PFSK-1 (cell line): ENCODE results near the gene ACOXL.

Experiments
- FOXP2 ChIP-seq: optimal IDR thresholded peaks from 2 replicates; pipeline ENCODE3; 2011; ENCODE audit warnings: borderline replicate concordance, control low read depth, inconsistent platforms; ENCODE audit not compliant: insufficient read depth; ENCODE audit errors: extremely low read length, extremely low read depth
- POLR2AphosphoS5 ChIP-seq: IDR thresholded peaks from 2 replicates; pipeline ENCODE4 v1.6.1; 2012; ENCODE audit warnings: low read depth, mild to moderate bottlenecking, control low read depth, low read length, moderate library complexity
- REST ChIP-seq, 2 experiments: IDR thresholded peaks; 2 replicates each; pipeline versions ENCODE4 v1.6.1 to v1.8.0; 2011 to 2012; ENCODE audit warnings: low read depth in 2 of 2, low read length in 2 of 2, control low read depth in 1 of 2, inconsistent platforms in 1 of 2, mild to moderate bottlenecking in 1 of 2, moderate library complexity in 1 of 2; ENCODE audit not compliant: insufficient read depth in 1 of 2
- SIN3A ChIP-seq: IDR thresholded peaks from 2 replicates; pipeline ENCODE4 v1.6.1; 2012; ENCODE audit warnings: mild to moderate bottlenecking, low read length, moderate library complexity, borderline replicate concordance; ENCODE audit not compliant: insufficient read depth
- TAF1 ChIP-seq: IDR thresholded peaks from 2 replicates; pipeline ENCODE4 v1.6.1; 2012; ENCODE audit warnings: low read length, control low read depth, borderline replicate concordance; ENCODE audit not compliant: insufficient read depth

ACOXL gene

GRCh38 chr2:110877031-110877827 lies 144.9 kb downstream of the ACOXL start:
- TF ChIP-seq REST (IDR thresholded peaks at IDR 0.05; ENCODE audit: insufficient read depth in 1 of 2, low read depth in 2 of 2, low read length in 2 of 2) (no peak), FOXP2 (no peak), POLR2AphosphoS5 (no peak), TAF1 (no peak), SIN3A (no peak)

GRCh38 chr2:110878150-110878549 lies 145.8 kb downstream of the ACOXL start:
- no peak for TF ChIP-seq SIN3A
- TF ChIP-seq TAF1, result no peak
- TF ChIP-seq POLR2AphosphoS5, result no peak
- TF ChIP-seq REST (IDR thresholded peaks at IDR 0.05; ENCODE audit: insufficient read depth in 1 of 2, low read depth in 2 of 2, low read length in 2 of 2), result no peak
- no peak for TF ChIP-seq FOXP2

GRCh38 chr2:110881908-110882307 lies 149.5 kb downstream of the ACOXL start:
- TF ChIP-seq TAF1, result no peak
- TF ChIP-seq FOXP2, result no peak
- no peak for TF ChIP-seq SIN3A
- TF ChIP-seq REST (IDR thresholded peaks at IDR 0.05; ENCODE audit: insufficient read depth in 1 of 2, low read depth in 2 of 2, low read length in 2 of 2), result no peak
- TF ChIP-seq POLR2AphosphoS5, result no peak

- TF ChIP-seq SIN3A (no peak), POLR2AphosphoS5 (no peak), REST (IDR thresholded peaks at IDR 0.05; ENCODE audit: insufficient read depth in 1 of 2, low read depth in 2 of 2, low read length in 2 of 2) (no peak), TAF1 (no peak), FOXP2 (no peak)
Observed at GRCh38 chr2:110883406-110883805, 151.0 kb downstream of the ACOXL start.

- TF ChIP-seq SIN3A, result no peak
- TF ChIP-seq TAF1, result no peak
- no peak for TF ChIP-seq REST (IDR thresholded peaks at IDR 0.05; ENCODE audit: insufficient read depth in 1 of 2, low read depth in 2 of 2, low read length in 2 of 2)
- TF ChIP-seq FOXP2, result no peak
- no peak for TF ChIP-seq POLR2AphosphoS5
Observed at GRCh38 chr2:110885256-110885655, 152.9 kb downstream of the ACOXL start.
